GM19025 (cell line): ENCODE results near the gene FTSJ3.
"Not testable (repeated sequence)": the region's sequence is repeated elsewhere in the genome, so short reads cannot be mapped to it uniquely, and the experiment has no call there.

ENCODE experiments used
- ATAC-seq: cut with Tn5 transposase; IDR thresholded peaks from one replicate; pipeline ENCODE4 v1.9.1; 2021; ENCODE audit warnings: mild to moderate bottlenecking, low read depth, moderate library complexity; ENCODE audit not compliant: unreplicated experiment

FTSJ3 gene

GRCh38 chr17:63843387-63843888 lies 16.0 kb upstream of the FTSJ3 start:
- not testable (repeated sequence) for ATAC-seq

GRCh38 chr17:63842540-63843386 lies 15.3 kb upstream of the FTSJ3 start, which contains the start of gene SMARCD2:
SMARCD2 (minus strand) TSS chr17:63842685; CDS start chr17:63842674, 11 bp downstream.
- peak; percentile 78 for ATAC-seq

GRCh38 chr17:63842173-63842539 lies 14.7 kb upstream of the FTSJ3 start:
- peak; percentile 28 for ATAC-seq

- ATAC-seq: no peak
Measured at GRCh38 chr17:63841350-63842172, 14.1 kb upstream of the FTSJ3 start.

GRCh38 chr17:63840591-63841349 lies 13.3 kb upstream of the FTSJ3 start:
- no peak for ATAC-seq

GRCh38 chr17:63838631-63839171 lies 11.2 kb upstream of the FTSJ3 start:
- no peak for ATAC-seq

GRCh38 chr17:63837962-63838600 lies 10.6 kb upstream of the FTSJ3 start:
- ATAC-seq: no peak

- no peak for ATAC-seq
Measured at GRCh38 chr17:63837480-63837879, 10.0 kb upstream of the FTSJ3 start.

GRCh38 chr17:63836811-63837210 lies 9.3 kb upstream of the FTSJ3 start:
- ATAC-seq: no peak

GRCh38 chr17:63835167-63835720 lies 7.8 kb upstream of the FTSJ3 start:
- no peak for ATAC-seq

- ATAC-seq: peak; percentile 60
Measured at GRCh38 chr17:63834431-63835166, 7.1 kb upstream of the FTSJ3 start.

- ATAC-seq: no peak
Measured at GRCh38 chr17:63833741-63834373, 6.4 kb upstream of the FTSJ3 start.

- ATAC-seq: no peak
Measured at GRCh38 chr17:63833026-63833740, 5.7 kb upstream of the FTSJ3 start.

- ATAC-seq: no peak
Measured at GRCh38 chr17:63832455-63832854, 5.0 kb upstream of the FTSJ3 start.

- ATAC-seq: no peak
Measured at GRCh38 chr17:63832014-63832413, 4.6 kb upstream of the FTSJ3 start.

- no peak for ATAC-seq
Measured at GRCh38 chr17:63831505-63831904, 4.0 kb upstream of the FTSJ3 start.

GRCh38 chr17:63830904-63831491 lies 3.5 kb upstream of the FTSJ3 start:
- ATAC-seq: no peak
